ENCODE results near the gene KATNAL1.
"Not testable (repeated sequence)": the region's sequence is repeated elsewhere in the genome, so short reads cannot be mapped to it uniquely, and the experiment has no call there.

The KATNAL1 gene

DNA sequence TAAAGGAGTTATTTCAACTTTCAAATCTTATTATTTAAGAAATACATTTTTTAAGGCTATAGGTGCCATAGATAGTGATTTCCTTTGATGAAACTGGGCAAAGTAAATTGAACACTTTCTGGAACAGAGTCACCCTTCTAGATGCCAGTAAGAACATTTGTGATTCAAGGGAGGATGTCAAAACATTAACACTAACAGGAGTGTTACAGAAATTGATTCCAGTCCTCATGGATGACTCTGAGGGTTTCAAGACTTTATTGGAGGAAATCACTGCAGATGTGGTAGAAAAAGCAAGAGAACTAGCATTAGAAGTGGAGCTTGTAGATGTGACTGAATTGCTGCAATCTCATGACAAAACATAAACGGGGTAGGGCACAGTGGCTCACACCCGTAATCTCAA is 12.2 kb downstream of the KATNAL1 start:
- DNase-seq (ENCODE audit: low read depth in 2 of 3, low spot score in 1 of 3), result no peak

- no peak for DNase-seq (ENCODE audit: low read depth in 2 of 3, low spot score in 1 of 3)
Measured at GRCh38 chr13:30294004-30294403, 13.3 kb downstream of the KATNAL1 start.

GRCh38 chr13:30292325-30292724 is 15.0 kb downstream of the KATNAL1 start:
- no peak for DNase-seq (ENCODE audit: low read depth in 2 of 3, low spot score in 1 of 3)

DNA sequence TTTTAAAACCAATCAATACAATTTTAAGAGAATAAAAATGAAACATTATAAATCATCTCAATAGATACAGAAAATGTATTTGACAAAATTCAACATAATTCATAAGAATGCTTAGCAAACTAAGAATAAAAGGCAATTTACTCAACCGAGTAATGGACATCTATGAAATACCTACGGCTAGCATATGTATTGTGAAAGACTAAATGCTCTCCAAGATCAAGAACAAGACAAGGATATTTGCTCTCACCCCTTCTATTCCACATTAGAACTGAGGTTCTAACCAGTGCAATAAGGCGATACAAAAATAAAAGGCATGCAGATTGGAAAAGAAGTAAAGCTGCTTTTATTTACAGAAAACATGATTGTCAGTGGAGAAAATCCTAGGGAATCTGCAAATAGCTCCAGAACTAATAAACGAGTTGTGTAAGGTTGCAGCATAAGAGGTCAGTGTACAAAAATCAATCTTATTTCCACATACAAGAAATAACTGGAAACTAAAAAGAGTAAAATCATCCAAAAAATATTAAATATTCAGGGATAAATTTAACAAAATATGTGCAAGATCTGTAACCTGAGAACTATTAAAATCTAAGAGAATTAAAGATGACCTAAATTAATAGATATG is 16.4 kb downstream of the KATNAL1 start:
- DNase-seq (ENCODE audit: low read depth in 2 of 3, low spot score in 1 of 3), result no peak

DNA sequence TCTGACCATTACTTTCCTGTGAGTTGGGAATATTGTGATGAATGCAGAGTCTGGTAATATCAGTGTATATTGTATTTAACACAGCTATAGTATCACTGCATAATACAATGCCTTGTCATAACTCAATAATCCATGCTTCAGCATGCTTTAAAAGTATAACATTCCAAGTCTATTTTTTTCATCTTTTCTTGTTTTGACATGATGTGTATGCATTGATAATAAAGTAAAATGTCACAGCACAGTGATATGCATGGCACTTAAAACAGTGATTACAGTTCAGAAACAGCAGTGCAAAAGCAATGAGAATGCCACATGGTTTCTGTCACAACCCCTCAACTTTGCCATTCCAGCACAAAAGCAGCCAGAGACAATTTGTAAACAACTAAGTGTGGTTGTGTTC is 17.8 kb downstream of the KATNAL1 start:
- no peak for DNase-seq (ENCODE audit: low read depth in 2 of 3, low spot score in 1 of 3)

DNA sequence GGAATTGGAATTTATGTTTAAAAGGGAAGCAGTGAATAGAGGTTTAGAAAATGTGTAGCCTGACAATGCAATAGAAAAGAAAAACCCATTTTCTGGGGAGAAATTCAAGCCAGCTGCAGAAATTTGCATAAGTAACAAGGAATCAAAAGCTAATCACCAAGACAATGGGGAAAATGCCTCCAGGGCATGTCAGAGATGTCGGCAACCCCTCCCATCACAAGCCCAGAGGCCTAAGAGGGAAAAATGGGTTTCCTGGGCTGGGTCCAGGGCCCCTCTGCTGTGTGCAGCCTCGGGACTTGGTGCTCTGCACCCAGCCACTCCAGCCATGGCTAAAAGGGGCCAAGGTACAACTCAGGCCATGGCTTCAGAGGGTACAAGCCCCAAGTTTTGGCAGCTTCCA is 21.3 kb downstream of the KATNAL1 start:
- not testable (repeated sequence) for DNase-seq (ENCODE audit: low read depth in 2 of 3, low spot score in 1 of 3)

- no peak for DNase-seq (ENCODE audit: low read depth in 2 of 3, low spot score in 1 of 3)
Measured at GRCh38 chr13:30276178-30276577, 31.2 kb downstream of the KATNAL1 start.

- DNase-seq (ENCODE audit: low read depth in 2 of 3, low spot score in 1 of 3), result no peak
Measured at GRCh38 chr13:30274083-30274482, 33.3 kb downstream of the KATNAL1 start.

GRCh38 chr13:30270035-30270434 is 37.3 kb downstream of the KATNAL1 start:
- DNase-seq (ENCODE audit: low read depth in 2 of 3, low spot score in 1 of 3), result not testable (repeated sequence)

DNA sequence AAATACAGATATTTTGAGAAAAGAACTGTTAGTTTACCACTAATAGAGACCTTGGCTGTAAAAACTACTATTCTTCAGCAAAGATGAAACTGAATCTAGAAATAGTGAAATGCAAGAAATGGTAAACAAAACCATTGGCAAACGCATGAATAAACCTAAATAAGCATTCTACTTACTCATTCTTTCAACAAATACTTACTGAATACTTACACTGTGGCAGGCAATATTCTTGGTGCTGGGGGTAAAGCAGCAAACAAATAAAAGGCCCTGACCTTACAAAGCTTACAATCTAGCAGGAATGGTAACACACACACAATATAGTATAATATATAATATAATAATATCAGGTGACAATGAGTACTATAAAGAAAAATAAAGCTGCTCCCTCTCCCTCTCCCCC is 38.7 kb downstream of the KATNAL1 start:
- DNase-seq (ENCODE audit: low read depth in 2 of 3, low spot score in 1 of 3), result no peak

- DNase-seq (ENCODE audit: low read depth in 2 of 3, low spot score in 1 of 3), result no peak
Measured at GRCh38 chr13:30266756-30267155, 40.6 kb downstream of the KATNAL1 start.

DNA sequence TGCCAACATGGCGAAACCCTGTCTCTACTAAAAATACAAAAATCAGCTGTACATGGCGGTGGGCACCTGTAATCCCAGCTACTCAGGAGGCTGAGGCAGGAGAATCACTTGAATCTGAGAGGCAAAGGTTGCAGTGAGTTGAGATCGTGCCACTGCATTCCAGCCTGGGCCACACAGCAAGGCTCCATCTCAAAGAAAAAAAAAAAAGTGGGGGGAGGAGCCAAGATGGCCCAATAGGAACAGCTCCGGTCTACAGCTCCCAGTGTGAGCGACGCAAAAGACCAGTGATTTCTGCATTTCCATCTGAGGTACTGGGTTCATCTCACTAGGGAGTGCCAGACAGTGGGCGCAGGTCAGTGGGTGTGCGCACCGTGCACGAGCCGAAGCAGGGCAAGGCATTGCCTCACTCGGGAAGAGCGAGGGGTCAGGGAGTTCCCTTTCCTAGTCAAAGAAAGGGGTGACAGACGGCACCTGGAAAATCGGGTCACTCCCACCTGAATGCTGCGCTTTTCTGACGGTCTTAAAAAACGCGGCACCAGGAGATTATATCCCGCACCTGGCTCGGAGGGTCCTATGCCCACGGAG is 48.1 kb downstream of the KATNAL1 start:
- not testable (repeated sequence) for DNase-seq (ENCODE audit: low read depth in 2 of 3, low spot score in 1 of 3)

GRCh38 chr13:30257468-30258099 is 49.8 kb downstream of the KATNAL1 start:
- DNase-seq (ENCODE audit: low read depth in 2 of 3, low spot score in 1 of 3), result no peak

DNA sequence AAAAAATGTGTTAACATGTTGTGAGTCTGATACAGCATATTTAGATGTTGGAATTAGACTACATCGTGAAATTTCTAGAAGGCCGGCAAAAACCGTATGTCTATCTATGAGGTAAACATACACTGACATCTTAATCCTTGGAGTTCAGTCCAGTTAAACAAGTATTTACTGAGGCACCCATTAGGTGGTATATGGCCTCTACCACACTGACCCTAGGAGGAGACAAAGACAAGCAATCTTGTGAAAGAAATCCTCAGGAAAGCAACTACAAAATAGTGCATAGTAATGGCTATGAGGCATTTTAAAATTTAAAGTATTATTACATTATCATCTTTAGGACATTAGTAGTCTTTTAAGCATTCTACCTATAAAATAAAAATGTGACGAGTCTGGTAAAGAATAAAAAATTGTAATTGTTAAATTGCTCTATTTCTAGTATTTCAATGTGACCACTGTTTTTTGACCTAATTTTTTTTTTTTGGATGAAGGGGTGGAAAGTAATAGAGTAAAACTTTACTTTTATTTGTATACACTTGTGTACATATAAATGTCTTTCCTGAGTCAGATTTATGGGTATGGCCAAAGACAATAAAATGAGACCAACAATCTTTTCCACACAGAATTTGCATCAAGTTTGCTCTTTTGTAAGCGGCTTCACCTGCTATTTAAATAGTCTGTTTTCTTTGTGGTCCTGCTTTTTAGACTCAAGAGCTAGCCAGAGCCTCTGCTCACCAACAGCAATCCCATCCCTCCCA is 50.5 kb downstream of the KATNAL1 start:
- no peak for DNase-seq (ENCODE audit: low read depth in 2 of 3, low spot score in 1 of 3)

DNA sequence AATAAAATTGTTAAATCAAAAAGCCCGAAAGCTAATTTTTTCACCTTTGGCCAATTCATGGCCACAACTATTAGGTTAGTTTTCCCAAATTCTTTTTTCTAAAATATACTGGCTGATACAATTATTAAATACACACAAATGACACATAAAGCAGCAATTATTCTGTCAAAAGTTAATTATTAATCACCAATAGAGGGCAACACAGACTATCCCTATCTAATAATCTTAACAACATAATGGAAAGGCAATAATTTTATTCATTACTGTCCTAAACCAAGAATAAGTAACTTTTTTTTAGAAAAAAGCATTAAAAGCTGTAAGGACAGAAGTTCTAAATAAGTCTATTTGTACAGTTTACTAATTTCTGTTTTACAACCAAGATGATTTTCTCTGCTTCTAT is 51.7 kb downstream of the KATNAL1 start:
- DNase-seq (ENCODE audit: low read depth in 2 of 3, low spot score in 1 of 3), result no peak

- no peak for DNase-seq (ENCODE audit: low read depth in 2 of 3, low spot score in 1 of 3)
Measured at GRCh38 chr13:30253830-30254229, 53.5 kb downstream of the KATNAL1 start.

DNA sequence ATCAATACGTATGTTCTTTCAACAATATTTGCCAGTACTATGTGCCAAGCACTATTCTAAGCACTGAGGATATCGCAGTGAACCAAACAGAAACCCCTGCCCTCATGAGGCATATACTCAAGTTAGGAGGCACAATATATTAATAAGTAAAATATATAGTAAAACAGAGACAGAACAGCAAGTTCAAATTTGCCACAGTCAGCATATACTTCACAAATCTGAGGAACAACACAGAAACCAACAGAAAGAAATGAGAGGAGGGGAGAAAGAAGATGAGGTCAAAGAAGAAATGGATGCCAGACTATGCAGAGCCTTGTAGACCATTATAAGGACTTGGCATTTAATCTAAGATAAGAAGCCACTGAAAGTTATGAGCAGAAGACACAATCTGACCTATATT is 59.9 kb downstream of the KATNAL1 start:
- no peak for DNase-seq (ENCODE audit: low read depth in 2 of 3, low spot score in 1 of 3)

- DNase-seq (ENCODE audit: low read depth in 2 of 3, low spot score in 1 of 3), result no peak
Measured at GRCh38 chr13:30241532-30241931, 65.8 kb downstream of the KATNAL1 start.

GRCh38 chr13:30240608-30241007 is 66.7 kb downstream of the KATNAL1 start:
- no peak for DNase-seq (ENCODE audit: low read depth in 2 of 3, low spot score in 1 of 3)

- no peak for DNase-seq (ENCODE audit: low read depth in 2 of 3, low spot score in 1 of 3)
Measured at GRCh38 chr13:30235216-30235615, 72.1 kb downstream of the KATNAL1 start.

- DNase-seq (ENCODE audit: low read depth in 2 of 3, low spot score in 1 of 3), result no peak
Measured at GRCh38 chr13:30234619-30235162, 72.7 kb downstream of the KATNAL1 start.

GRCh38 chr13:30224732-30225131 is 82.6 kb downstream of the KATNAL1 start:
- DNase-seq (ENCODE audit: low read depth in 2 of 3, low spot score in 1 of 3), result peak in 2 of 3 donors; percentile 3 to 36

Measured in stimulated activated CD4-positive, alpha-beta T cell treated with anti-CD3 and anti-CD28 coated beads, Interleukin-12 subunit alpha, Interleukin-12 subunit beta, amount 100 ng/mL, for 48 hours (primary cell).